OCI-LY3 (cell line): Measurements from ENCODE around the gene XRCC2.

Experiments
- EZH2phosphoT487 ChIP-seq: fragments of 200-600 bp; shearing (Covaris generic); IDR thresholded peaks from 2 replicates; pipeline ENCODE4 v1.6.1; 2018; ENCODE audit warnings: antibody characterized with exemption, mixed run types, low read depth
- TF ChIP-seq, protein P1 (sequence below): fragments of 200-600, 300-600 bp; sonication (generic); IDR thresholded peaks from 2 replicates; pipeline ENCODE4 v1.5.1; 2014; ENCODE audit warnings: antibody characterized with exemption, low read length, low read depth

DNA sequence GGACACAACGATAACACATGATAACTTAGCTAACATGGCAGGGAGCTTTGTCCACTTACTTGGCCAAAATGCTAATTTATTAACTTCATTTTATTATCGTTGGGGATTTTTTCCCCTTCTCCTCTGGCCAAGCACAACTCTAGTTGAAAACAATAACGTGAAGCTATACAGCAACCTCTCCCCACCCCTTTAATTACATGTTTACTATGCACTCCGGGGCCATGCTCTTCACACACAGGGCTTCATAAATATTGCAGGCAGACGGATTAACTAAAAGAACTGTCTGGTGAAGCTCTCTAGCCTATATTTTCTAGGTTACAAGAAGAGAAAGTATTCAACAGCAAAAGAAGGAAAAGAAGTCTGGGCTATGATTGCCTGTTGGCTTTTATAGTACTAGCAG is 51.7 kb downstream of the XRCC2 start:
- TF ChIP-seq, protein P1, sequence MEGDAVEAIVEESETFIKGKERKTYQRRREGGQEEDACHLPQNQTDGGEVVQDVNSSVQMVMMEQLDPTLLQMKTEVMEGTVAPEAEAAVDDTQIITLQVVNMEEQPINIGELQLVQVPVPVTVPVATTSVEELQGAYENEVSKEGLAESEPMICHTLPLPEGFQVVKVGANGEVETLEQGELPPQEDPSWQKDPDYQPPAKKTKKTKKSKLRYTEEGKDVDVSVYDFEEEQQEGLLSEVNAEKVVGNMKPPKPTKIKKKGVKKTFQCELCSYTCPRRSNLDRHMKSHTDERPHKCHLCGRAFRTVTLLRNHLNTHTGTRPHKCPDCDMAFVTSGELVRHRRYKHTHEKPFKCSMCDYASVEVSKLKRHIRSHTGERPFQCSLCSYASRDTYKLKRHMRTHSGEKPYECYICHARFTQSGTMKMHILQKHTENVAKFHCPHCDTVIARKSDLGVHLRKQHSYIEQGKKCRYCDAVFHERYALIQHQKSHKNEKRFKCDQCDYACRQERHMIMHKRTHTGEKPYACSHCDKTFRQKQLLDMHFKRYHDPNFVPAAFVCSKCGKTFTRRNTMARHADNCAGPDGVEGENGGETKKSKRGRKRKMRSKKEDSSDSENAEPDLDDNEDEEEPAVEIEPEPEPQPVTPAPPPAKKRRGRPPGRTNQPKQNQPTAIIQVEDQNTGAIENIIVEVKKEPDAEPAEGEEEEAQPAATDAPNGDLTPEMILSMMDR = no peak
- TF ChIP-seq EZH2phosphoT487 = no peak
